Prostate gland (tissue), 2 donors: ENCODE results near the gene TNFRSF6B.

ENCODE experiments used
- CTCF ChIP-seq, 4 experiments: fragments of 200-600 bp in 2 of 4; fragments of 450-650 bp in 2 of 4; sonication (generic) in 2 of 4; IDR thresholded peaks; 1 replicate in 3 of 4; 2 replicates in 1 of 4; pipeline ENCODE4 v1.5.1; 2016 to 2019; ENCODE audit warnings: antibody characterized with exemption in 4 of 4, mild to moderate bottlenecking in 2 of 4, moderate library complexity in 2 of 4
- POLR2AphosphoS5 ChIP-seq: sonication (generic); formaldehyde crosslinking; IDR thresholded peaks from one replicate; pipeline ENCODE4 v1.6.1; 2017; ENCODE audit warnings: antibody characterized with exemption

- TF ChIP-seq CTCF (IDR thresholded peaks at IDR 0.05): no peak
- no peak for TF ChIP-seq POLR2AphosphoS5
Measured at GRCh38 chr20:63694584-63695423, 1.6 kb upstream of the TNFRSF6B start.
